Measurements from ENCODE around the gene RRP9. TPM values are rescaled to one million over a fixed set of nuclear protein-coding genes. Genes with fewer than 3 reads are reported as not detected.

RRP9 gene
- polyA plus RNA-seq, 1 donor from 2014 or later = 26.8 TPM

GRCh38 chr3:51934139-51934850, 7.4 kb downstream of the RRP9 start (continued):
- no peak for TF ChIP-seq CTCF (IDR thresholded peaks at IDR 0.05; ENCODE audit: poor library complexity, severe bottlenecking)
- TF ChIP-seq SMC3 (conservative IDR thresholded peaks at IDR 0.05; ENCODE audit: poor library complexity) = no peak

- no peaks in the 10 kb centered on the region for H3K36me3 ChIP-seq (ENCODE audit: insufficient read depth, low read length)
These were observed 8.1 kb downstream of the RRP9 start for GRCh38 chr3:51933471-51934138.

GRCh38 chr3:51932471-51933370, 9.0 kb downstream of the RRP9 start:
- Histone ChIP-seq H2AFZ (ENCODE audit: low read depth, low read length) (no peak overlapping the region), H3K9me3 (ENCODE audit: low read length) (no peaks in the 10 kb centered on the region), H3F3A (ENCODE audit: insufficient read depth, low read length, poor library complexity, severe bottlenecking) (no peaks in the 10 kb centered on the region), H3K79me2 (replicated peaks; ENCODE audit: insufficient read depth, low read length) (no peaks in the 10 kb centered on the region), H3K36me3 (ENCODE audit: insufficient read depth, low read length) (no peaks in the 10 kb centered on the region), H4K20me1 (ENCODE audit: insufficient read depth) (no peaks in the 10 kb centered on the region), H3K9me2 (ENCODE audit: insufficient read depth, low read length) (no peaks in the 10 kb centered on the region), H3K27me3 (ENCODE audit: insufficient read depth, low read depth, low read length) (no peaks in the 10 kb centered on the region), H3K27ac (ENCODE audit: low read length) (no peak overlapping the region), H3K4me3 (ENCODE audit: low read length) (no peak overlapping the region), H3K9ac (ENCODE audit: low read length) (no peak overlapping the region), H3K4me2 (ENCODE audit: low read length) (no peak overlapping the region)
- TF ChIP-seq TAF1 (IDR thresholded peaks at IDR 0.05; ENCODE audit: low read depth) = no peak

More at GRCh38 chr3:51933471-51934138, 8.1 kb downstream of the RRP9 start:
- H3K9me3 ChIP-seq (ENCODE audit: low read length) = no peaks in the 10 kb centered on the region
- no peak for TF ChIP-seq EP300 (conservative IDR thresholded peaks at IDR 0.05; ENCODE audit: poor library complexity, severe bottlenecking)
- no peak for TF ChIP-seq EZH2 (IDR thresholded peaks at IDR 0.05; ENCODE audit: borderline replicate concordance, insufficient read depth, low read length, poor library complexity, severe bottlenecking)
- no peak for TF ChIP-seq SMC3 (conservative IDR thresholded peaks at IDR 0.05; ENCODE audit: poor library complexity)
- no peak for TF ChIP-seq TAF1 (IDR thresholded peaks at IDR 0.05; ENCODE audit: low read depth)
- TF ChIP-seq CTCF (IDR thresholded peaks at IDR 0.05; ENCODE audit: poor library complexity, severe bottlenecking) = no peak
- H3F3A ChIP-seq (ENCODE audit: insufficient read depth, low read length, poor library complexity, severe bottlenecking) = no peaks in the 10 kb centered on the region
- H3K9ac ChIP-seq (ENCODE audit: low read length) = no peak overlapping the region
- H3K4me2 ChIP-seq (ENCODE audit: low read length) = no peak overlapping the region
- H3K27me3 ChIP-seq (ENCODE audit: insufficient read depth, low read depth, low read length) = no peaks in the 10 kb centered on the region
- no peaks in the 10 kb centered on the region for H3K9me2 ChIP-seq (ENCODE audit: insufficient read depth, low read length)
- no peak overlapping the region for H3K4me3 ChIP-seq (ENCODE audit: low read length)
- H3K79me2 ChIP-seq (replicated peaks; ENCODE audit: insufficient read depth, low read length) = no peaks in the 10 kb centered on the region
- no peak overlapping the region for H3K27ac ChIP-seq (ENCODE audit: low read length)
- no peak overlapping the region for H2AFZ ChIP-seq (ENCODE audit: low read depth, low read length)
- no peaks in the 10 kb centered on the region for H4K20me1 ChIP-seq (ENCODE audit: insufficient read depth)
